ENCODE measurements around the gene NODAL.

NODAL gene

DNA sequence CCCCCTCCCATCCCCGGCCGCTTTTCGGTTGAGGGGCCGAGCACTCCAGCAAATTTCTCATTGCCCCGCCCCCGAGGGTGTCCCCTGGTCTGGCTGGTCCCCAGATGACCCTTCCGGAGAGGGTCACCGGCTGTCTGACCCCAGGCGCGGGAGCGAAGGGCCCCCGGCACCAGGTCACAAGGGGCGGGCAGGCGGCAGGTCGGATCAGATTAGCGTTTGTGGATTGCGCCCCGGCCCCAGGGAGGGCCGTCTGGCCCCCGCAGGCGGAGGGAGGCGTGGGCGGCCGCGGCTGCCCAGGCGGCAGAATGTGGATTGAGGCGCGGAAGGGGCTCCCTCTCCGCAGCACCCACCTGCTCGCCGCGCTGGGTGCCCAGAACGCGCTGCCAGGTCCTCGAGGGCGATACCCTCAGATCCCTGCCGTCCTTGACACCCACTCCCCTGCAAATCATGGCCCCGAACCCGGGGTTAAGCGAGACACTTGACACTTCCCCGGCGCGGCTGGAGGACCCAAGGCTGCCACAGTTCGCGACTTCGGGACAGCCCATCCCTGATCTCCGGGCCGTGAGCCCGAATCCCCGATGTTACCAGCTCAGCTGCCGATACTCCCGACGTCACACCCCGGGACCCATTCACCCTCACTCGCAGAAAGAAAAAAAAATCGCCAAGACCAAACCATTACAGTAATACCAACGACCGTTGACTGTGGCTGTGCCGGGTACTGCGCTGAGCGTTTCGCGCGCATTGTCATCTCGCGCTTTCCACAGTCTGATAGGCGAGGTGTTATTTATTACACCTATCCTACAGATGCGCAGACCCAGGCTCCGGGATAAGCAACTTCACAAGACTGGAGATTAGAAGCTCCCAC, 953 bp downstream of the NODAL start:
- H3K9ac ChIP-seq (ENCODE audit: insufficient read length, low read depth) = peak overlapping the region; percentile 72
- no peak for DNase-seq (ENCODE audit: low read depth, low spot score)
- H3K4me3 ChIP-seq (ENCODE audit: insufficient read length, low read depth) = peak overlapping the region; percentile 45

DNA sequence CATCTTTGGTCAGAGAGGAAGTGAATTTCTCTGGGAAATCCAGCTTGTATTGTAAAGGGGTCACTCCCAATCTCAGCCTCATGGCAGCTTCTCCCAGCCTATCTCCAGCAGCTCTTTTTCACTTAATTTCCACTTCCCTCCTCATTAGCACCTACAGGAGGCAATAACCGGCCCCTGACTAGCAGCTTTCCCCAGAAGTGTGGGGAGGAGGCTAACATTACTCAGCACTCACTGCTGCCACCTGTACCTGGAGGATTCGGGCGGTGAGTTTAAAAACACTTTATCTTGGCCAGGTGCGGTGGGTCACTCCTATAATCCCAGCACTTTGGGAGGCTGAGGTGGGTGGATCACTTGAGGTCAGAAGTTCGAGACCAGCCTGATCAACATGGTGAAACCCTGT, 3.8 kb downstream of the NODAL start:
- Histone ChIP-seq H3K4me1 (ENCODE audit: insufficient read depth, insufficient read length) (peaks cover 14% of the 10 kb centered on the region), H3K27me3 (ENCODE audit: insufficient read depth, insufficient read length) (peaks cover 44% of the 10 kb centered on the region), H3K9ac (ENCODE audit: insufficient read length, low read depth) (no peak overlapping the region), H3K4me3 (ENCODE audit: insufficient read length, low read depth) (no peak overlapping the region), H3K36me3 (ENCODE audit: insufficient read depth, insufficient read length, low read length) (peaks cover 16% of the 10 kb centered on the region), H3K9me3 (ENCODE audit: insufficient read depth, low read length) (no peaks in the 10 kb centered on the region)
- TF ChIP-seq ZNF274 (IDR thresholded peaks at IDR 0.05; ENCODE audit: low read depth, low read length) (no peak), SUZ12 (IDR thresholded peaks at IDR 0.05; ENCODE audit: extremely low read depth, insufficient read depth, insufficient read length) (no peak), YY1 (IDR thresholded peaks at IDR 0.05; ENCODE audit: insufficient read depth, insufficient read length) (no peak)
- no peak for DNase-seq (ENCODE audit: low read depth, low spot score)

More for the DNA sequence above, 953 bp downstream of the NODAL start:
- Histone ChIP-seq H3K4me1 (ENCODE audit: insufficient read depth, insufficient read length) (peaks cover 14% of the 10 kb centered on the region), H3K27me3 (ENCODE audit: insufficient read depth, insufficient read length) (peaks cover 51% of the 10 kb centered on the region), H3K36me3 (ENCODE audit: insufficient read depth, insufficient read length, low read length) (peaks cover 4% of the 10 kb centered on the region), H3K9me3 (ENCODE audit: insufficient read depth, low read length) (no peaks in the 10 kb centered on the region)
- TF ChIP-seq ZNF274 (IDR thresholded peaks at IDR 0.05; ENCODE audit: low read depth, low read length) (no peak), SUZ12 (IDR thresholded peaks at IDR 0.05; ENCODE audit: extremely low read depth, insufficient read depth, insufficient read length) (peak; percentile 23)

DNA sequence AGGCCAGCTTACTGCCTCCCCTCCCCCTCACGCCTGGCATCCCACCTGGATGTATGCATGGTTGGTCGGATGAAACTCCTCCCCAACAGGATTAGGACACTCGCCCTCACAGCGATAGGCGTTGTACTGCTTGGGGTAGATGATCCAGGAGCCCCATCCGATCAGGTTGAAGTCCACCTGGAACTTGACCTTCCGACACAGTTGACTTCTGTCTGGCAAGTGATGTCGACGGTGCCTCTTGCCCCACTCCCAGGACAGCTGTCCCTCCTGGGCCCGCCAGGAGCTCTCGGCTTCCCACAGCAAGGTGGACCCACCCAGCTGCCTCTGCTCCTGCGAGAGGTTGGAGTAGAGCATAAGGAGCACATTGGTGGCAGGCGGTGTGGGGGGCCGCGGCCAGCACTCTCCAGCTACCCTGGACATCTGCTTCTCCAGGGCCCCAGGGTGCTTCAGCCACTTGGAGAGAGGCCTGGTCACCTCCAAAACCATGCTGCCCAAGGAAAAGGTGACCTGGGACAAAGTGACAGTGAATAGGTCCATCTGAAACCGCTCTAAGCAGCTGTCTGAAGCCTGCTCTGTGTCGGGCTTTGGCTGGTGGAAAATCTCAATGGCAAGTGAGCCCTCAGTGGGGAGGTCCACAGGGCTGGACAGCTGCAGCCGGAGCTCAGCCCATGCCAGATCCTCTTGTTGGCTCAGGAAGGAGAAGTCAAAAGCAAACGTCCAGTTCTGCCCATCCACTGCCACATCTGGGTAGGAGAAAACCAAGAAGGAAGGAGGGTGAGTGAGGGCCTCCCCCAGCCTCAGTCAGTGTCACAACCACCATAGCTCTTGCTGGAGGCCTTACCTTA, 6.0 kb downstream of the NODAL start:
- Histone ChIP-seq H3K9ac (ENCODE audit: insufficient read length, low read depth) (no peak overlapping the region), H3K4me3 (ENCODE audit: insufficient read length, low read depth) (no peak overlapping the region), H3K36me3 (ENCODE audit: insufficient read depth, insufficient read length, low read length) (peaks cover 33% of the 10 kb centered on the region), H3K9me3 (ENCODE audit: insufficient read depth, low read length) (no peaks in the 10 kb centered on the region), H3K4me1 (ENCODE audit: insufficient read depth, insufficient read length) (no peaks in the 10 kb centered on the region), H3K27me3 (ENCODE audit: insufficient read depth, insufficient read length) (peaks cover 21% of the 10 kb centered on the region)
- no peak for DNase-seq (ENCODE audit: low read depth, low spot score)
- TF ChIP-seq ZNF274 (IDR thresholded peaks at IDR 0.05; ENCODE audit: low read depth, low read length) (no peak), YY1 (IDR thresholded peaks at IDR 0.05; ENCODE audit: insufficient read depth, insufficient read length) (no peak), SUZ12 (IDR thresholded peaks at IDR 0.05; ENCODE audit: extremely low read depth, insufficient read depth, insufficient read length) (no peak)

DNA sequence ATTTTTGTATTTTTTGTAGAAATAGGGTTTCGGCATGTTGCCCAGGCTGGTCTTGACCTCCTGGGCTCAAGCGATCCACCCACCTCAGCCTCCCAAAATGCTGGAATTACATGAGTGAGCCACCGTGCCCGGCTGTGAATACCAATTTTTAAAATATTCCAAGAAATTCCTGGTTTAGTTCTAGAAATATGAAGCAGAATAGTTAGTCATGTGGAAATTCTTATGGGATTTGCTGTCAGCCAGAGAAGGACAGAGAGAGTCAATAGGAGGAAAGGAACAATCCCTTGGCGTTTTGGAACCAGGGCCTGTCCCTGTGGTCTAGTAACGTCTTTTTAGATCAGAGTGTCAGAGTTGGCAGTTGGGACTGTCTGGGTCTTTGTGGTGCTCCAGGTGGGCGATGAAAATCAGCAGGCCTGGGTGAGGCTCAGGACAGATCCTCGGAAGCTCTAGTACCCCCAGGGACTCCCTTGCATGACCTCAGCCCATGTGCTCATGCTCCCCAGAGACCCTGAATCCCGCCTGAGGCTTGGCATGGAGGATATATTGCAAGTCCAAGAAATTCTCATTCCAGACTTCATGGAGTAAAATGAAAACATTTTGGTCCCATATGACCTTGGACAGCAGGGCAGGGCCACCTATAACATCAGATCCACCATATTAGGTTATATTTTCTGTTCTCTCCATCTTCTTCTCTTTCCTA, 7.8 kb downstream of the NODAL start:
- H3K27me3 ChIP-seq (ENCODE audit: insufficient read depth, insufficient read length) = peaks cover 4% of the 10 kb centered on the region

GRCh38 chr10:70432561-70433263, 8.8 kb downstream of the NODAL start:
- TF ChIP-seq YY1 (IDR thresholded peaks at IDR 0.05; ENCODE audit: insufficient read depth, insufficient read length) = no peak
- TF ChIP-seq ZNF274 (IDR thresholded peaks at IDR 0.05; ENCODE audit: low read depth, low read length) = no peak
- no peak for TF ChIP-seq SUZ12 (IDR thresholded peaks at IDR 0.05; ENCODE audit: extremely low read depth, insufficient read depth, insufficient read length)
- Histone ChIP-seq H3K27me3 (ENCODE audit: insufficient read depth, insufficient read length) (no peaks in the 10 kb centered on the region), H3K4me3 (ENCODE audit: insufficient read length, low read depth) (no peak overlapping the region), H3K9me3 (ENCODE audit: insufficient read depth, low read length) (no peaks in the 10 kb centered on the region), H3K9ac (ENCODE audit: insufficient read length, low read depth) (no peak overlapping the region), H3K36me3 (ENCODE audit: insufficient read depth, insufficient read length, low read length) (peaks cover 59% of the 10 kb centered on the region), H3K4me1 (ENCODE audit: insufficient read depth, insufficient read length) (no peaks in the 10 kb centered on the region)
- DNase-seq (ENCODE audit: low read depth, low spot score) = no peak

More for the DNA sequence above, 7.8 kb downstream of the NODAL start:
- no peak for DNase-seq (ENCODE audit: low read depth, low spot score)
- H3K4me1 ChIP-seq (ENCODE audit: insufficient read depth, insufficient read length) = no peaks in the 10 kb centered on the region
- H3K4me3 ChIP-seq (ENCODE audit: insufficient read length, low read depth) = no peak overlapping the region
- no peaks in the 10 kb centered on the region for H3K9me3 ChIP-seq (ENCODE audit: insufficient read depth, low read length)
- H3K9ac ChIP-seq (ENCODE audit: insufficient read length, low read depth) = no peak overlapping the region
- H3K36me3 ChIP-seq (ENCODE audit: insufficient read depth, insufficient read length, low read length) = peaks cover 49% of the 10 kb centered on the region
- TF ChIP-seq SUZ12 (IDR thresholded peaks at IDR 0.05; ENCODE audit: extremely low read depth, insufficient read depth, insufficient read length) (no peak), ZNF274 (IDR thresholded peaks at IDR 0.05; ENCODE audit: low read depth, low read length) (no peak), YY1 (IDR thresholded peaks at IDR 0.05; ENCODE audit: insufficient read depth, insufficient read length) (no peak)

- Histone ChIP-seq H3K36me3 (ENCODE audit: insufficient read depth, insufficient read length, low read length) (peaks cover 64% of the 10 kb centered on the region), H3K9me3 (ENCODE audit: insufficient read depth, low read length) (no peaks in the 10 kb centered on the region), H3K9ac (ENCODE audit: insufficient read length, low read depth) (no peak overlapping the region), H3K4me1 (ENCODE audit: insufficient read depth, insufficient read length) (no peaks in the 10 kb centered on the region), H3K4me3 (ENCODE audit: insufficient read length, low read depth) (no peak overlapping the region), H3K27me3 (ENCODE audit: insufficient read depth, insufficient read length) (no peaks in the 10 kb centered on the region)
- TF ChIP-seq YY1 (IDR thresholded peaks at IDR 0.05; ENCODE audit: insufficient read depth, insufficient read length) (no peak), SUZ12 (IDR thresholded peaks at IDR 0.05; ENCODE audit: extremely low read depth, insufficient read depth, insufficient read length) (no peak), ZNF274 (IDR thresholded peaks at IDR 0.05; ENCODE audit: low read depth, low read length) (no peak)
- no peak for DNase-seq (ENCODE audit: low read depth, low spot score)
Measured at GRCh38 chr10:70432101-70432500, 9.4 kb downstream of the NODAL start.
